HUDEP-2 (cell line): Measurements from ENCODE around the gene MAB21L3.
"Not testable (repeated sequence)": the region's sequence is repeated elsewhere in the genome, so short reads cannot be mapped to it uniquely, and the experiment has no call there.

Experiments used
- DNase-seq, 76 experiments: peaks; one replicate each; lab custom pipeline; 2025; ENCODE audit not compliant: unreplicated experiment in 76 of 76; lab: John Stamatoyannopoulos, UW

Gene MAB21L3

DNA sequence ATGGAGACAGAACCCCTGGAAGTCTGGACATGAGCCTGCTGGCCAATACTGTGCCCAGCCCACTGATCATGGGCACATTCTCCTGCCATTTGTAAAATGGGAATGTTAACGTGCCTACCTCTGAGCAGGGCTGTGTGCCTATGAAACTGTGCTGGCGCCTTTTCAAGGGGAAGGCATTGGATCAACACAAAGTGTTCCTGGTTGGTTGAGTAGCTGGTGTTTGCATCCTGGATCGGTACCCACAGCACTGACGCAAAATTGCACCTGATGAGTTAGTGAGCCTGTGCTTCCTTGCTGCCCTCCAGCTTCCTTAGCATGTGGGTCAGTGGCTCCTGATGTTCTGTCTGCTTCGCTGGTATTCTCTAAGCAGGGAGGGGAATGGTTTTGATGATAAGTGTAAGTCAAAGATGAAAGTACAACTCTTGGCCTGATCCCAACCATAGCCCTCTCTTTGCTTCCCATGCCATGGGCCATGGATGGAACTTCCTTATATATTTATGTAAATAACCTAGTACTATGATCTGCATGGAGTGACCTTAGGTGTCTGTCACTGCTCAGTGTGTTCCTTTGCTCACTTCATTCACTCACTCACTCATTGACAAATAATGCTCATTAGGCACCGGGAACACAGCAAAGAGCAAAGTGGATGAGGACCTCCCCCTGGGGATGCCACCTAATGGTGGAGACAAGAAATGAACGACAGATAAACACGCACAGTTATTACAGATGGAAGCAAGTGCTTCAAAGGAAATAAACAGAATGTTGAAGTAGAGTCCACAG lies 22.7 kb downstream of the MAB21L3 start:
- peak in 1 of 76 experiments; percentile 1 for DNase-seq

DNA sequence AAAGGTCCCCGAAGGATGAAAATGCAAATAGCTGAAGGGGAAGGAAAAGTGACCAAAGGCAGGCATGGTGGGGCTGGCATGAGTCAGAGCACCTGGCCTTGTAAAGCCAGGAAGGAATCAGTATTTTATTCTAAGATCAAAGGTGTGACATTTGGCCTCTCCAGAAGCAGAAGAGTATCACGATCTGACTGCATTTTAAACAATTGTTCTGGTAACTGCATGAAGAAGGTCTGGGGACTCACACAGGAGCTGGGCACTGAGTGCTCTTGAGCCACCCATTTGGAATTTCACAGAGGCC lies 23.2 kb downstream of the MAB21L3 start:
- DNase-seq, result no peak

DNA sequence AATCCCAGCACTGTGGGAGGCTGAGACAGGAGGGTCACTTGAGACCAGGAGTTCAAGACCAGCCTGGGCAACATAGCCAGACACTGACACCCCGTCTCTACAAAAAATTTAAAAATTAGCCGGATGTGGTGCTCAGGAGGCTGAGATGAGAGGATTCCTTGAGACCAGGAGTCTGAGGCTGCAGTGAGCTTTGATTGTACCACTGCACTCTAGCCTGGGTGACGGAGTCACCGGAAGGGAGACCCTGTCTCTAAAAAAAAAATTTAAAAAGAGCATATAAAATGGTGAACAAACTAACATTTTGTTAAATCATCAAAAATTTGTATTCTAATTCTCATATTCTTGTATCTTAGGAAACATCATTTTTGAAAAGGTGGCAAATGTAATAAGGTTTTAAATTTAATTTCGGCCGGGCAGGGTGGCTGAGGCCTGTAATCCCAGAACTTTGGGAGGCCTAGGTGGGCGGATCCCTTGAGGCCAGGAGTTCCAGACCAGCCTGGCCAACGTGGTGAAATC lies 27.1 kb downstream of the MAB21L3 start:
- no peak for DNase-seq

DNA sequence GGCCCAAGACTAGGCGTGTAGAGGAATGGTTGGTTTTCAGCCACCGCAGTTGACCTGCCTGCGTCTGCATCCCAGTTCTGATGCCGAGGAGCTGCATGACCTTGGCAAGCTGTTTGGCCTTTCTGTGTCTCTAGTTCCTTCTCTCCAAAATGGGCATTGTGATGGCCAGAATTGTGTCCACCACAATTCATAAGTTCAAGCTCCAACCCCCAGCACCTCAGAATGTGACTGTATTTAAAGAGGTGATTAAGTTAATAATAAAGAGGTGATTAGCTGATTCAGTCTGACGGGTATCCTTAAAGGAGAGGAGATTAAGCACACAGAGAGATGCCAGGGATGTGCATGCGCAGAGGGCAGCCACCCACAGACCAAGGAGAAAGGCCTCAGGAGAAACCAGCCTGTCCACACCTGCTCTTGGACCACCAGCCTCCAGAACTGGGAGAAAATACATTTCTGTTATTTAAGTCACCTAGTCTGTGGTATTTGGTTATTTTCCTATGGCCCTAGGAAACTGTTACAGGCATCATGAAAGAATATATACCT lies 28.5 kb downstream of the MAB21L3 start:
- DNase-seq, result no peak

- no peak for DNase-seq
These were observed 33.0 kb downstream of the MAB21L3 start for GRCh38 chr1:116144151-116144550.

DNA sequence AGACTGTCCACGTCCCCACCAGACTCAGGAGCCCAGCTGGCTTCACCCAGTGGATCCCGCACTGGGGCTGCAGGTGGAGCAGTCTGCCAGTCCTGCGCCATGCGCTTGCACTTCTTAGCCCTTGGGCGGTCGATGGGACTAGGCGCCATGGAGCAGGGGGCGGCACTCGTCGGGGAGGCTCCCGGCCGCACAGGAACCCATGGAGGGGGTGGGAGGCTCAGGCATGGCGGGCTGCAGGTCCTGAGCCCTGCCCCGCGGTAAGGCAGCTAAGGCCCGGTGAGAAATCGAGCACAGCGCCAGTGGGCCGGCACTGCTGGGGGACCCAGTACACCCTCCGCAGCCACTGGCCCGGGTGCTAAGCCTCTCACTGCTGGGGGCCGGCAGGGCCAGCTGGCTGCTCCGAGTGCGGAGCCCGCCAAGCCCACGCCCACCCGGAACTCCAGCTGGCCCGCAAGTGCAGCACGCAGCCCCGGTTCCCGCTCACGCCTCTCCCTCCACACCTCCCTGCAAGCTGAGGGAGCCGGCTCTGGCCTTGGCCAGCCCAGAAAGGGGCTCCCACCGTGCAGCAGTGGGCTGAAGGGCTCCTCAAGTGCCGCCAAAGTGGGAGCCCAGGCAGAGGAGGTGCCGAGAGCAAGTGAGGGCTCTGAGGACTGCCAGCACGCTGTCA lies 35.4 kb downstream of the MAB21L3 start:
- DNase-seq, result not testable (repeated sequence)

- DNase-seq, result no peak
These were observed 35.9 kb downstream of the MAB21L3 start for GRCh38 chr1:116147114-116147510.

- DNase-seq, result no peak
These were observed 36.8 kb downstream of the MAB21L3 start for GRCh38 chr1:116147972-116148371.

- DNase-seq, result no peak
These were observed 37.8 kb downstream of the MAB21L3 start for GRCh38 chr1:116148967-116149366.

GRCh38 chr1:116150368-116150767 lies 39.2 kb downstream of the MAB21L3 start:
- DNase-seq, result no peak

DNA sequence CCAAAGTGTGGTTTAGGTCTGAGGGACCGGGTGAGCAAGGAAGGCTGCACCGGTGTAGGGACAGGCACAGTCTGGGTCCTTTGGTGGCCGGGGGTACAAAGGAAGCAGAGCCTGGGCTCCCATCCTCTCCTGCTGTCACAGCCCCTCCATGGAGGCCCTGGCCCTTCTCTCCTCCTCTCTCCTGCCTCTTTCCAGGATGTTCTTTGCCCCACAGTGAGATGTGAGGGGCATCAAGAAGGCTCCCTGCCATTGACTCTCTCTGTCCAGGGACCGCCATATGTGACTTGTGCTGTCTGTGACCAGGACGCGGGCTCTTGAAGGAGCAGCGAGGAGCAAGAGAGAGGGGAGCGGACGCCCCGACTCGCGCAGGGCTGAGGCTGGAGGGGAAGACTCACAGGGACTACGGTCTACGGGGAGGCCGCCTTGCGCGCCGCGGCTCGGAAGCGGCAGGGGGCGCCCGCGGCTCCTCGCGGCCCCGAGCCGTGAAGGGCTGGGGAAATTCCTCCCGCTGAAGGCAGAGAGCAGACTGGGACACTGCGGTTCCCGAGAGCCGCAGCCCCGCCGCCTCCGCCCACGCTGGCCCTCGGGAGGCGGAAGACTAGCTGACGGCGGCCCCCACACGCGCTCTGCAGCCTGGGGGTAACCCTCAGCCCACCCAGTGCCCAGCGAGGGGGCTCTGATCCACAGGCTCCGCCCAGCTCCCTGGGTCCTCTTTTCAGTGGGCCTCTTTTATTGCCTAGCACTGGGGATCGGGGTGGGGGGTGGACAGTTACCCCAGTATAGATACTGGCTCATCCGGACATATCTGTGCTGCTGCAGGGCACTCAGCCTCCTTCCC lies 40.8 kb downstream of the MAB21L3 start:
- DNase-seq, result peak in 54 of 76 experiments; percentile 5 to 68 (median 34)

- no peak for DNase-seq
These were observed 41.4 kb downstream of the MAB21L3 start for GRCh38 chr1:116152577-116152943.

GRCh38 chr1:116152950-116153691 lies 41.9 kb downstream of the MAB21L3 start:
- no peak for DNase-seq

- DNase-seq, result no peak
These were observed 42.5 kb downstream of the MAB21L3 start for GRCh38 chr1:116153692-116154031.

GRCh38 chr1:116154536-116154935 lies 43.3 kb downstream of the MAB21L3 start:
- no peak for DNase-seq

GRCh38 chr1:116157096-116157495 lies 45.9 kb downstream of the MAB21L3 start:
- no peak for DNase-seq

DNA sequence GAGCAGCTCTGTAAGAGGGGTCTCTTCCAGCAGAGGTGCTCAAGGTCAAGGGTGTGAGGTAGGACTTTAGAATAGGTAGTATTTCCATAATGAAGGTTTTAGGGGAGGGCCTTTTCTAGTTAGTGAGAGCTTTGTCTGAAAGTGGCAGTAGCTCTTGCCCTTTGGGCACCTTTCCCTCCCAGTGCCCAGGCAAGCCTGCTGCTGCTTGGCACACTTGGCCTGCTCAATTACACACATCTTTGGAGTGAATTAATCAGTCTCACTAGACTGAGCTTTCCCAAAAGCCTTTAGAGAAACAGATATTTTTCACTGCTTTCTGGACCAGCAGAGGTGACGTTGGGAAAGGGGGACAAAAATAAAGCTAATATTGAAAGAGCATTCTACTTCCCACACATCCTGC lies 48.0 kb downstream of the MAB21L3 start:
- DNase-seq, result no peak

GRCh38 chr1:116159611-116160010 lies 48.4 kb downstream of the MAB21L3 start:
- no peak for DNase-seq

- DNase-seq, result no peak
These were observed 50.2 kb downstream of the MAB21L3 start for GRCh38 chr1:116161390-116161789.

DNA sequence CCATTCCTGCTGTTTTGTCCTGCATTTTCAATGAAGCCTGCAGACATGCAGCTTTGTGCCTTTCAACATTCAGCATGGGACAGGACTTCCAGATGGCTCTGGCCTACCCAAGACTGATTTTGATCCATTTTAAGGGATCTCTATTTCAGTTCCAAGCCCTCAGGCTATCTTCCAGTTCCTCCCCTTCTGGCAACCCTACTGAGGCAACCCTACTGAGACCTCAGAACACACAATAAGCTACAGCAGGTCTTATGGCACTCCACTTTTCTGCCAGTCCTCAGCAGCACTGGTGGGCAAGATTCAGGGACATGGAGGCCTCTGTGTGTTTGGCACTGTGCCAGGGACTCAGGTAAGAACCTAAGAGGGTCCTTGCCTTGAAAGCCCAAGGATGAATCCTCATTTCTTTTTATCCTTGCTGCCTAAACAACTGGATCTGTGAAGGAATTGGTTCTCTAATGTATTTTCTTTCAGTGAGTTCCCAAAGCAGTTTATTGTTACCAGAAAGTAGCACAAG lies 50.7 kb downstream of the MAB21L3 start:
- no peak for DNase-seq
